NCI-H2081 (cell line): ENCODE results near the gene CLMN.
"Not testable (repeated sequence)": the region's sequence is repeated elsewhere in the genome, so short reads cannot be mapped to it uniquely, and the experiment has no call there.

ENCODE experiments used
- DNase-seq, 2 experiments: peaks; one replicate each; lab custom pipeline; 2025; lab: John Stamatoyannopoulos, UW

The CLMN gene

GRCh38 chr14:95195031-95195430, 124.7 kb downstream of the CLMN start:
- DNase-seq, result no peak

DNA sequence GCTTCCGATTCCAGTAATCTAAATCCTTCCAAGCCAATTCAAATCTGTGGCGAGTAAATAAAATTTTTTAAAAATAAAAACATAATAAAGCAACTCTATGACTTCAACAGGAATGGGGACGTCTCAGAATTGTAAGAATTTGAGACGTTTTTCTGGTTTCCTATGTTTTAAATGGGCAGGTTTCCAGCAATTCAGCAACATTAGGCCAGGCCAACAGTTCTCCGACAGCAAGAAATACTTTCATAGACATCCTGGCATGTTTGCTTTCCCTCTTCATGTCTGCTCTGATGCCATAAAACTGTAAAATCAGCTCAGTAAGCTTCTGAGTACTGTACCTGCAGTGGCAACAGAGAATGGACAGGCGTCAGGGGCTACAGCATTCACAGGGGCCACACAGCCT, 126.6 kb downstream of the CLMN start:
- no peak for DNase-seq

GRCh38 chr14:95192311-95192710, 127.4 kb downstream of the CLMN start:
- DNase-seq, result no peak

- no peak for DNase-seq
Observed at GRCh38 chr14:95191445-95192199, 128.1 kb downstream of the CLMN start.

DNA sequence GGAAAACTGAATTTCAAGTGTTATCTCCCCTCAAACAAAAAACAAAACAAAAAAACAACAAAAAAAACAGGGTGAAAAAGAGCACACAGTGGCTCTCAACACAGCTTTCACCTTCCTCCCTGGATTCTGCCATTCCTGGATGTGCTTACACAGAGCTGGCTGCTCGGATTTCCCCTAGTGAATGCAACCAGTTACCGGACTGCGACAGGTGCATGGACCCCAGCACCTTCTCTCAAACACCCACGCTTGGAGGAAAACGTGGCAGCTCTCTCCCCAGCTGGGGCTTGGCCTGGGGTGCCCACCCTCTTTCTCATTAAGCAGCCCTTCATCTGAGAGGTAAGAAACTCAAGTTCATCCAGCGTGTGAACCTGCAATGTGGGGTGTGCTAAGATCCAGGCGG, 128.9 kb downstream of the CLMN start:
- DNase-seq, result no peak

GRCh38 chr14:95190346-95190840, 129.3 kb downstream of the CLMN start:
- no peak for DNase-seq

DNA sequence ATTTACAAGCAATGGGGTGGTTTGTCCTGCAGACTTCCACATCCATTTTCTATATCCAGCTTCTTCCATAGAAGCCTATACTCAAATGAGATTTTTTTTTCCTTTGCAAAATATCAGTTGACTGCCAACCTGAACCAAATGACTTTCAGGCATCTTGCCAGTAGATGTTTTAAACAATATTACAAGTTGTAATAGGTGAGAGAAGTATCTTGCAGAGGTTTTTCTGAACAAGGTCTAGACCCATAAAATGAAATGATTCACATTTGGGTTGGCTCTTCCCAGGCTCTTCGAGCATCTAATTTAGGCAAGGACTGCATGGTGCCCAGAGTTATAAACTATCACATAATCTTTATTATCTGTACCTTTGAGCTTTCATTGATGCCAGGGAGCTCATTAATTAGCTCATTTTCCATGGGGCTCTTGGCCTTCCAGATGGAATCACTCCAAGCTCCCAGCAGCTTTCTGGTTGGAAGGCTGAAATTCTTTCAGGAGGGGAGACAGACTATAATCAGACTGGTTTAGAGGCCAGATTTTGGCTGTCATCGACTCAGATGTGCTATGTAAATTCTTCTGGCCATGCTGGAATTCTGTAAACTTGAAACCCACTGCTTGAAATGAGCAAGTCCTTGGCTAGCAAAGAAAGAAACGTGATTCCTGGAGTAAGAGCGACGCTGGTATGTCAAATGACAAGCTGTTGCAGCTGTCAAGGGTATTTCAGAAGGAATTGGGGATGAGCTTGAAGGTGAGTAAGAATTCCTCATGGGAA, 130.2 kb downstream of the CLMN start:
- DNase-seq, result no peak

GRCh38 chr14:95188380-95188779, 131.3 kb downstream of the CLMN start:
- DNase-seq, result no peak

GRCh38 chr14:95185767-95186392, 133.8 kb downstream of the CLMN start:
- DNase-seq, result no peak

DNA sequence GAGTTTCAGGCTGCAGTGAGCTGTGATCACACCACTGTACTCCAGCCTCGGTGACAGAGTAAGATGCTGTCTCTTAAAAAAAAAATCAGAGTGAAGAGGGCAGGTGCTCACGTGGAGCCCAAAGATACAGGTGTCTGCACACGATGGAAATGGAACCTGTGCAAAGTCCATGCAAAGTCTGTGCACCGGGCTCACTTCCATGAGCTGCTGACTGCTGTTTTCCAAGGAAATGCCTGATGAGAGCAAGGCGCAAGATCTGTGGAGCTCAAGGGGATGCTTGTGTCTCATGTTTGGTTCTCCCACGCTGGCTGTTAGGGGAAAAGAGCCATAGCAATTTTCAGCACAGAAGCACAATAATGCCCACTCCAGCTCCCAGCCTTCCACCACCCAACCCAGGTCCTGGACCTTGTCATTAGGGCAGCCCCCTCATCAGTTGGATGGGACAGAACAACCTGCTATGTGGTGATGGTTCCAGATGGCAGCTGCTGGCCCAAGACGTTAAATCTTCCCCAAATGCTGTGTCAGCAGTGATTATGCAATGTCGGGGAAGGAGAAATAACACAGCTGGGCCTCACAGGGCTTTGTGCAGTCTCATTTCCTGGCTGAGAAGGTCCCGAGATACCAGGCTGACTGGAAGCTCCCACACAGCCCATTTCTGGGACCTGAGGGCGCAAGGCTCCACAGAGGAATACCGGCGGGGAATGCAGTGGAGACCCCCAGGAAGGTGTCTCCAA, 134.5 kb downstream of the CLMN start:
- DNase-seq, result no peak

GRCh38 chr14:95184413-95184790, 135.3 kb downstream of the CLMN start:
- DNase-seq, result no peak

DNA sequence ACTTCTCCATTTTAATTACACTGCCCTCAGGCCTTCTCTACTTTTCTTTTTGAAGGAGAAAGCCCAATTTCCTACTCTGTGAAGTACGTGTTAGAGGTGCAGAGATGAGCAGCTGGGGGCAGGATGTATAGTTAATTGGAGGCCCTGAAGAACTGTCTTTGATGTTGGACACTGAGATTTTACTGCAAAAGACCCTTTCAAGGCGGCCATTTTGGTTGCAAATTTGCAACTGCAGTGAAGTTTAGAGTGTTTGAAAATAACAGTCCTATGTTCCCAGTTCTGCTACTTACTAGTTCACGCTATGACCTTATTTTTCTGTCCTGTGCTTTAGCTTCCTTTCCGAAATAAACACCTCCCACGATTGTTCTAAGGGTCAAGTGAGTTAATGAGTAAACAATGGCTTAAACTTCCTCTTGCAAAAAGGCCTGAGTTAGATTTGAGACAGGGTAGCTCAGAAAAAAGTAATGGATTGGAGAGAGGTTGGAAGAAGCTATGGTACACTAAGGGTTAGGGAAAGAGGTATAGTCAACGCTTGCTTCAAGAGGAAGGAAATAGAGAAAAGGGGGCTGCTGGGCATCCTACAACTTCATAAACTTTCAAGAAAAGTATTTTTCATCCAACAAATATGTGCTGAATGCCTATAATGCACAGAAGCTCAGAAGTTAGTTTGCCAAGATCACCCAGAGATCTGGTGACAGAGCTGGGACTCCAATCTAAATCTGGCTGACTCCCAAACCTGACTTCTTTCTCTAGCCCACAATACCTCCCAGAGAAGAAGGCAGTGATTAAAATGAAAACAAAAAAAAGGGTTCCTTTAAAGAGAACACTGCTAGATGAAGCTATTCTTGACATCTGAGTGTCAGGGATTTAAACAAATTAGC, 135.9 kb downstream of the CLMN start:
- DNase-seq, result no peak

DNA sequence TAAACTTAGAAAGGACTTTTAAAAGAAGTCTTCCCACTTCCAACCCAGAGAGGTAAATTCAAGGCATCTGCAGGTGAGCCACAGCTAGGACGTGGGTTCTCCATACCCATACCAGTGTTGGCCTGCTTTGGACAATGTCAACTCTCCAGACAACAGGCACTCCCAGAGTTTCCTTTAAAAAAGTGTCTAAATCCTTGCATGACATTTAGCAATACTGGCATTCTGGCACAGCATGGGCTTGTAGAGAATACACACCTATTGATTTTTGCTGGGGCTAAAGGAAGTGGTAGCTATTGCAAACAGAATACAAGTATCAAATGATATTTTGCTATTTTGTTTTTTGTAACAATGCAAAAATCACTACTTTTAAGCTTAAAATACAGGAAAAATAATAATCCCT, 136.6 kb downstream of the CLMN start:
- no peak for DNase-seq

DNA sequence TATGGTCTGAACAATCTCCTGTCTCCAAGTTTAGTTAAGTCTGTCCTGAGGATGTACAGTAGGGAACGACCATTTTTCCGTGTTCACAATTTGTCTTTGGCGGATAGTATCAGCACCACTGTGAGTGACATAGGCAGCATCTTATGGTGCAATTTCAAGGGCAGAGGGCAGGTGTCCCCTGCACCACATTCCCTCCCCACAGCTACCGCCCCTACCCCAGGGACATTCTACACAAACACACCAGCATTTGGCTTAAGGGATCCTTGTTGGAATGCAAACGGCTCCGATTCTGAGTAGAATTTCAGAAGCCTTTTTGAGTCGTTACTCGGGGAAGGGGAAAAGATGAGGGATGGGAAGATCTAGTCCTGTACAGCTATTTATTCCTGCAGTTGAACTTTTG, 137.3 kb downstream of the CLMN start:
- DNase-seq, result no peak

DNA sequence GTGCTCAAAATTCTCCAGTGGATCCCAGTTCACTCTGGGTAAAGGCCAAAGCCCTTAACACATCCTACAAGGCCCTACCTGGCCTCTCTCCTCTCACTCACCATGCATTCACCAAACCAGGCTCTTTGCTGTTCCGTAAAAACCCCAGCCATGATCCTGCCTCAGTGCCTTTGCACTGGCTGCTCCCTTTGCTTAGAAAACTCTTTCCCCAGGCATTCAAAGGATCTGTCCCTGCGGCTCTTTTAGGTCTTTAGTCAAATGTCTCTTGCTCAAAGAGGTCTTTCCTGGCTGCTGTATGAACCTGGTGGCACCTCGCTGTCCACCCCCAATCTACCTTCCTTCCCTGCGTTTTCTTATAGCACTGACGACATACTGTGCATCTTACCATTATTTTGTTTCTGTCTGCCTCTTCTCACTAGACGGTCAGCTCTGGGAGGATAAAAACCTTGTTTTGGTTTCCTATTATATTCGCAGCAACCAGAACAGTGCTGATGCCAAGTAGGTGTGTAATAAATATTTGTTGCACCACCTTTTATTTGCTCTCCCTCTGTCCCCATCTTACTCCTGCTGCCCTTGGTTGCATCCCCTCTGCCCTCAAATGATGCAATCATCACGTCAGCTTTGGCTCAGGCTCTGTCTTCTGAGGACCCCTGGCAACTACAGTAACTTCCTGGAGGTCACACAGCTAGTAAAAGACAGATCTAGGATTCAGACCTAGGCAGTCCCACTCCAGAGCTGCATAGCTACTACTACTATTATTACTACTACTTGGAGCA, 138.6 kb downstream of the CLMN start:
- DNase-seq, result no peak

DNA sequence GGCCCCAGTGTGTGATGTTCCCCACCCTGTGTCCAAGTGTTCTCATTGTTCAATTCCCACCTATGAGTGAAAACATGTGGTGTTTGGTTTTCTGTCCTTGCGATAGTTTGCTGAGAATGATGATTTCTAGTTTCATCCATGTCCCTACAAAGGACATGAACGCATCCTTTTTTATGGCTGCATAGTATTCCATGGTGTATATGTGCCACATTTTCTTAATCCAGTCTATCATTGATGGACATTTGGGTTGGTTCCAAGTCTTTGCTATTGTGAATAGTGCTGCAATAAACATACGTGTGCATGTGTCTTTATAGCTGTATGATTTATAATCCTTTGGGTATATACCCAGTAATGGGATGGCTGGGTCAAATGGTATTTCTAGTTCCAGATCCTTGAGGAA, 144.0 kb downstream of the CLMN start:
- not testable (repeated sequence) for DNase-seq

DNA sequence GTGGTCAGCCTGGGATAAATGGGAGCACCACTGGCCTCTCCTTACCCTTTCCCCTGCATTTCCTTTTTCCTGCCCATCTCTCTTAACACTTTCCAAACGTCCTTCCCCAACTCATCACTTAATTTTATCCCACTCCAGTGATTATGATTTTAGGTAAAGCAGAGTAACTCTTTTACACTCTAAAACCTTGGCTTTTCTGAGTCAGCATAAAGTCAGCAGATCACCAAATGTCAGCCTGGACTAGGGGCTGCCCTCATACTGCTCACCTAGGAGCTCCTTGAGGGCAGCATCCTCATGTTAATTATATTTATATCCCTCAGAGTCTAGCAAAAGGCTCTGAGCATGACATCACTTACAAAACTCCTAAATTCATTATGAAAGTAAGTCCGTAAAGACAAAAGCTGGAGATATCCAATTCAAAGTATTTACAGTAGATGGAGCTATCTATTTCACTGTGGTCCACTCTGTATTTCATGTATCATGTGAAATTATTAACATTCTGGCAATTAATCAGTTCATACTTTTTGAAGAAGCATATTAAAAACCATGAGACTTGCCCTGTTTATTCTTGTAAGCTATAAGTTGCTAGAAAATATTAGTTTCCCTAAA, 145.4 kb downstream of the CLMN start:
- no peak for DNase-seq

GRCh38 chr14:95173518-95173917, 146.2 kb downstream of the CLMN start:
- DNase-seq, result no peak

DNA sequence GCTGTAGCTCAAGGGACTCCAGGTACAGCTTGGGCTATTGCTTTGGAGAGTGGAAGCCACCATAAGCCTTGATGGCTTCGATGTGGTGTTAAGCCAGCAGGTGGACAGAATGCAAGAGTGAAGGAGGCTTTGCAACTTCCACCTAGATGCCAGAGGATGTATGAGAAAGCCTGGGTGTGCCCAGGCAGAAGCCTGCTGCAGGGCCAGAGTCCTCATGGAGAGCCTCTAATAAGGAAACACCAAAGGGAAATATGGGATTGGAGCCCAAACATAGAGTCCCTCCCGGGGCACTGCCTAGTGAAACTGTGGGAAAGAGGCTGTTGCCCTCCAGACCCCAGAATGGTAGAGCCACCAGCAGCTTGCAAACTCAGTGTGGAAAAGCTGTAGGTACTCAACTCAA, 152.5 kb downstream of the CLMN start:
- DNase-seq, result no peak

- no peak for DNase-seq
Observed at GRCh38 chr14:95165517-95165916, 154.2 kb downstream of the CLMN start.
